Keratinocyte (primary cell): ENCODE results near the gene KCNQ2. TPM values are rescaled to one million over a fixed set of nuclear protein-coding genes. Genes with fewer than 3 reads are reported as not detected.

Experiments
- DNase-seq: peaks from one replicate; pipeline ENCODE4 v3.0.0-alpha.2; 2011; ENCODE audit warnings: low read depth, missing footprints, low spot score
- FAIRE-seq: peaks from 2 replicates; lab custom pipeline; 2011; peaks lifted over from hg19 to GRCh38; lab: Jason Lieb, UNC
- H2AFZ ChIP-seq: 2 replicates; pipeline ENCODE4 v1.6.0; 2012; ENCODE audit warnings: low read length, control low read depth, inconsistent platforms; ENCODE audit not compliant: control insufficient read depth
- H3K27ac ChIP-seq: 2 replicates; pipeline ENCODE4 v1.5.1; 2011; ENCODE audit warnings: low read length; ENCODE audit not compliant: control insufficient read depth, insufficient read depth
- H3K27me3 ChIP-seq: 3 replicates; pipeline ENCODE4 v1.6.0; 2011; ENCODE audit warnings: low read length; ENCODE audit not compliant: control insufficient read depth, insufficient read depth; ENCODE audit errors: extremely low read depth
- H3K36me3 ChIP-seq, 2 experiments: 2 replicates in 1 of 2; 3 replicates in 1 of 2; pipeline ENCODE4 v1.5.1; 2011; ENCODE audit warnings: low read length in 2 of 2, mild to moderate bottlenecking in 1 of 2; ENCODE audit not compliant: control insufficient read depth in 2 of 2, insufficient read depth in 2 of 2; ENCODE audit errors: extremely low read depth in 1 of 2
- H3K4me1 ChIP-seq: 3 replicates; pipeline ENCODE4 v1.5.1; 2011; ENCODE audit warnings: low read length; ENCODE audit not compliant: control insufficient read depth, insufficient read depth; ENCODE audit errors: extremely low read depth
- H3K4me2 ChIP-seq: 3 replicates; pipeline ENCODE4 v1.6.0; 2011; ENCODE audit warnings: low read depth, low read length; ENCODE audit not compliant: control insufficient read depth, insufficient read depth; ENCODE audit errors: extremely low read depth
- H3K4me3 ChIP-seq, 3 experiments: fragments of 200-600 bp in 1 of 3; sonication (generic) in 1 of 3; 2 replicates in 2 of 3; 3 replicates in 1 of 3; pipeline ENCODE4 v1.5.1; 2011 to 2016; ENCODE audit warnings: low read length in 3 of 3, mild to moderate bottlenecking in 3 of 3, control low read depth in 2 of 3, inconsistent platforms in 1 of 3, low read depth in 1 of 3, mixed read lengths in 1 of 3, mixed run types in 1 of 3, moderate library complexity in 1 of 3; ENCODE audit not compliant: control insufficient read depth in 2 of 3, insufficient read depth in 2 of 3; ENCODE audit errors: extremely low read depth in 1 of 3
- H3K79me2 ChIP-seq: 2 replicates; pipeline ENCODE4 v1.6.0; 2012; ENCODE audit warnings: low read length; ENCODE audit not compliant: control insufficient read depth, insufficient read depth
- H3K9ac ChIP-seq: 3 replicates; pipeline ENCODE4 v1.6.0; 2011; ENCODE audit warnings: low read length; ENCODE audit not compliant: control insufficient read depth, insufficient read depth; ENCODE audit errors: extremely low read depth
- H3K9me1 ChIP-seq: 3 replicates; pipeline ENCODE4 v1.6.0; 2011; ENCODE audit warnings: low read length; ENCODE audit not compliant: control insufficient read depth, insufficient read depth; ENCODE audit errors: extremely low read depth
- H3K9me3 ChIP-seq: 2 replicates; pipeline ENCODE4 v1.5.1; 2012; ENCODE audit warnings: low read depth, low read length; ENCODE audit not compliant: control insufficient read depth
- H4K20me1 ChIP-seq: 3 replicates; pipeline ENCODE4 v1.6.0; 2011; ENCODE audit warnings: low read length; ENCODE audit not compliant: control insufficient read depth, insufficient read depth; ENCODE audit errors: extremely low read depth
- CTCF ChIP-seq, 3 experiments: IDR thresholded peaks in 1 of 3; conservative IDR thresholded peaks in 1 of 3; optimal IDR thresholded peaks in 1 of 3; 2 replicates in 2 of 3; 3 replicates in 1 of 3; pipeline versions ENCODE3 to v1.5.1; 2011; ENCODE audit warnings: low read length in 3 of 3, mild to moderate bottlenecking in 3 of 3, moderate library complexity in 2 of 3, control low read depth in 1 of 3, inconsistent platforms in 1 of 3; ENCODE audit not compliant: insufficient read depth in 2 of 3; ENCODE audit errors: extremely low read depth in 1 of 3
- EZH2 ChIP-seq: IDR thresholded peaks from one replicate; pipeline ENCODE4 v1.6.1; 2012; ENCODE audit warnings: inconsistent platforms, mild to moderate bottlenecking, low read length, moderate library complexity
- dilution Hi-C: fragments of 300-500 bp; cut with MboI; formaldehyde crosslinking; loops from one replicate; pipeline ENCODE4 v1.7.0; 2020; ENCODE audit warnings: low sequenced_read_pairs; ENCODE audit not compliant: extremely low pct_ligation_motif_present
- polyA plus RNA-seq, 5 experiments: library from polyadenylated mRNA; depleted of rRNA in 3 of 5; stranded (reverse) in 3 of 5; stranded (forward) in 1 of 5; unstranded in 1 of 5; fragments of >200 nt; gene quantifications; 1 replicate in 1 of 5; 2 replicates in 3 of 5; 3 replicates in 1 of 5; pipeline versions ENCODE4 v1.2.1 to v1.2.3, GENCODE V29; 2011 to 2012; ENCODE audit warnings: missing spikeins in 2 of 5, low read depth in 1 of 5, low replicate concordance in 1 of 5

Gene KCNQ2
- polyA plus RNA-seq, 1 donor (not counting 4 experiments of a cell fraction or from before 2014, with no cell fraction given), result not detected

- peaks cover 24% of the 10 kb centered on the region for H3K27me3 ChIP-seq
These were observed 25.1 kb downstream of the KCNQ2 start for GRCh38 chr20:63447320-63447719.

GRCh38 chr20:63446216-63447024, 26.0 kb downstream of the KCNQ2 start:
- DNase-seq, result no peak
- Histone ChIP-seq H3K4me3 (no peak overlapping the region), H3K9ac (no peak overlapping the region), H3K4me1 (no peaks in the 10 kb centered on the region), H3K36me3 (no peaks in the 10 kb centered on the region), H3K9me1 (no peaks in the 10 kb centered on the region), H3K27ac (no peak overlapping the region), H4K20me1 (no peaks in the 10 kb centered on the region), H3K79me2 (no peaks in the 10 kb centered on the region), H3K27me3 (peaks cover 22% of the 10 kb centered on the region), H3K9me3 (no peaks in the 10 kb centered on the region), H3K4me2 (no peak overlapping the region), H2AFZ (no peak overlapping the region)
- no peak for FAIRE-seq
- dilution Hi-C loops, result no loop called here
- TF ChIP-seq EZH2, result no peak
- no peak for TF ChIP-seq CTCF (optimal IDR thresholded peaks at IDR 0.05 in 1 of 3, IDR thresholded peaks at IDR 0.05 in 1 of 3, conservative IDR thresholded peaks at IDR 0.05 in 1 of 3; ENCODE audit: extremely low read depth in 1 of 3, insufficient read depth in 2 of 3, low read length in 3 of 3)

More at GRCh38 chr20:63447320-63447719, 25.1 kb downstream of the KCNQ2 start:
- Histone ChIP-seq H3K4me1 (no peaks in the 10 kb centered on the region), H3K27ac (no peak overlapping the region), H3K9me3 (no peaks in the 10 kb centered on the region), H4K20me1 (no peaks in the 10 kb centered on the region), H3K4me2 (no peak overlapping the region), H3K9me1 (no peaks in the 10 kb centered on the region), H3K79me2 (no peaks in the 10 kb centered on the region), H3K36me3 (no peaks in the 10 kb centered on the region), H3K4me3 (no peak overlapping the region), H2AFZ (no peak overlapping the region), H3K9ac (no peak overlapping the region)
- no peak for FAIRE-seq
- DNase-seq, result no peak
- no peak for TF ChIP-seq EZH2
- no peak for TF ChIP-seq CTCF (optimal IDR thresholded peaks at IDR 0.05 in 1 of 3, IDR thresholded peaks at IDR 0.05 in 1 of 3, conservative IDR thresholded peaks at IDR 0.05 in 1 of 3; ENCODE audit: extremely low read depth in 1 of 3, insufficient read depth in 2 of 3, low read length in 3 of 3)
- dilution Hi-C loops, result no loop called here
